Gastrocnemius medialis (tissue), 4 donors: ENCODE data around the gene OSBPL2. TPM values are rescaled to one million over a fixed set of nuclear protein-coding genes. Genes with fewer than 3 reads are reported as not detected.

Experiments
- ATAC-seq, 2 donors: fragments of 150-250 bp; one replicate each; pipeline ENCODE4 v1.9.1; 2016
- DNase-seq, 2 donors: peaks; one replicate each; pipeline ENCODE4 v3.0.0-alpha.2; 2019
- H3K27ac ChIP-seq, 4 donors: fragments of 200-600 bp; sonication (generic); 1 replicate in 1 of 4; 2 replicates in 3 of 4; pipeline ENCODE4 v1.5.1; 2016 to 2018; ENCODE audit warnings: mild to moderate bottlenecking in 2 of 4, moderate library complexity in 1 of 4
- H3K27me3 ChIP-seq, 3 donors: fragments of 200-600 bp; sonication (generic) in 2 of 3; 1 replicate in 1 of 3; 2 replicates in 2 of 3; pipeline versions ENCODE4 v1.5.1 to v1.6.0; 2016 to 2019; ENCODE audit warnings: mild to moderate bottlenecking in 1 of 3, moderate library complexity in 1 of 3
- H3K36me3 ChIP-seq, 2 donors: fragments of 200-600 bp; sonication (generic) in 1 of 2; one replicate each; pipeline ENCODE4 v1.5.1; 2017 to 2018
- H3K4me1 ChIP-seq, 2 donors: fragments of 200-600 bp; sonication (generic) in 1 of 2; one replicate each; pipeline ENCODE4 v1.5.1; 2016 to 2017; ENCODE audit warnings: mild to moderate bottlenecking in 2 of 2
- H3K4me3 ChIP-seq, 4 donors: fragments of 200-600 bp; sonication (generic) in 3 of 4; 1 replicate in 1 of 4; 2 replicates in 3 of 4; pipeline ENCODE4 v1.5.1; 2016 to 2019; ENCODE audit warnings: mild to moderate bottlenecking in 2 of 4
- H3K9me3 ChIP-seq, 3 donors: fragments of 200-600 bp; sonication (generic) in 2 of 3; 1 replicate in 1 of 3; 2 replicates in 2 of 3; pipeline ENCODE4 v1.5.1; 2016 to 2019
- POLR2A ChIP-seq, 2 donors: fragments of 450-650 bp; IDR thresholded peaks; one replicate each; pipeline ENCODE4 v1.6.1; 2017; ENCODE audit warnings: antibody characterized with exemption in 2 of 2, mild to moderate bottlenecking in 2 of 2, moderate library complexity in 2 of 2
- in situ Hi-C, 4 donors: fragments of 200-750 bp; cut with MboI; loops; one replicate each; pipeline versions ENCODE4 v1.15.0 to v1.8.0; 2017; ENCODE audit warnings: low sequenced_read_pairs in 4 of 4
- intact Hi-C: fragments of 100-400 bp; cut with DNase I; formaldehyde crosslinking; loops from one replicate; pipeline ENCODE4 v1.15.1; 2023; ENCODE audit warnings: low total_unique reads
- total RNA-seq, 4 donors: library from RNA; depleted of rRNA; stranded (reverse); fragments of >200 nt; gene quantifications; one replicate each; pipeline versions ENCODE4 v1.1.0 to v1.2.3, GENCODE V29; 2016
- TF ChIP-seq, protein P1 (sequence below), 5 experiments: fragments of 450-650 bp in 3 of 5; fragments of 200-600 bp in 2 of 5; sonication (generic) in 2 of 5; IDR thresholded peaks in 4 of 5; conservative IDR thresholded peaks in 1 of 5; 1 replicate in 4 of 5; 2 replicates in 1 of 5; pipeline ENCODE4 v1.5.1; 2016 to 2019; ENCODE audit warnings: antibody characterized with exemption in 5 of 5, mild to moderate bottlenecking in 3 of 5, moderate library complexity in 3 of 5

Gene OSBPL2
- total RNA-seq, 4 donors from 2014 or later = 15.8 to 26.4 (median 19.6) TPM

- in situ Hi-C loops (no loop called here), intact Hi-C loops (no loop called here)
- H3K9me3 ChIP-seq = no peaks in the 10 kb centered on the region
- no peak for ATAC-seq
- no peak for DNase-seq
- TF ChIP-seq POLR2A (IDR thresholded peaks at IDR 0.05) = no peak
- peaks cover 0 to 3% (median under 1%) of the 10 kb centered on the region in 3 donors for H3K27me3 ChIP-seq
- H3K36me3 ChIP-seq = peaks cover 0 to 25% of the 10 kb centered on the region in 2 donors
- peaks cover 12 to 13% of the 10 kb centered on the region in 2 donors for H3K4me1 ChIP-seq
- no peak overlapping the region for H3K27ac ChIP-seq
- no peak overlapping the region for H3K4me3 ChIP-seq
Observed at GRCh38 chr20:62205618-62206387, 32.5 kb upstream of the OSBPL2 start.

GRCh38 chr20:62206388-62206775 is 31.9 kb upstream of the OSBPL2 start:
- Histone ChIP-seq H3K4me3 (no peak overlapping the region), H3K9me3 (no peaks in the 10 kb centered on the region), H3K36me3 (peaks cover 0 to 19% of the 10 kb centered on the region in 2 donors), H3K4me1 (peaks cover 12 to 13% of the 10 kb centered on the region in 2 donors), H3K27ac (no peak overlapping the region), H3K27me3 (peaks cover 2 to 6% (median 4%) of the 10 kb centered on the region in 3 donors)
- ATAC-seq (no peak), DNase-seq (no peak)
- in situ Hi-C loops = no loop called here
- no peak for TF ChIP-seq POLR2A (IDR thresholded peaks at IDR 0.05)
- TF ChIP-seq, protein P1, sequence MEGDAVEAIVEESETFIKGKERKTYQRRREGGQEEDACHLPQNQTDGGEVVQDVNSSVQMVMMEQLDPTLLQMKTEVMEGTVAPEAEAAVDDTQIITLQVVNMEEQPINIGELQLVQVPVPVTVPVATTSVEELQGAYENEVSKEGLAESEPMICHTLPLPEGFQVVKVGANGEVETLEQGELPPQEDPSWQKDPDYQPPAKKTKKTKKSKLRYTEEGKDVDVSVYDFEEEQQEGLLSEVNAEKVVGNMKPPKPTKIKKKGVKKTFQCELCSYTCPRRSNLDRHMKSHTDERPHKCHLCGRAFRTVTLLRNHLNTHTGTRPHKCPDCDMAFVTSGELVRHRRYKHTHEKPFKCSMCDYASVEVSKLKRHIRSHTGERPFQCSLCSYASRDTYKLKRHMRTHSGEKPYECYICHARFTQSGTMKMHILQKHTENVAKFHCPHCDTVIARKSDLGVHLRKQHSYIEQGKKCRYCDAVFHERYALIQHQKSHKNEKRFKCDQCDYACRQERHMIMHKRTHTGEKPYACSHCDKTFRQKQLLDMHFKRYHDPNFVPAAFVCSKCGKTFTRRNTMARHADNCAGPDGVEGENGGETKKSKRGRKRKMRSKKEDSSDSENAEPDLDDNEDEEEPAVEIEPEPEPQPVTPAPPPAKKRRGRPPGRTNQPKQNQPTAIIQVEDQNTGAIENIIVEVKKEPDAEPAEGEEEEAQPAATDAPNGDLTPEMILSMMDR (IDR thresholded peaks at IDR 0.05 in 4 of 5, conservative IDR thresholded peaks at IDR 0.05 in 1 of 5) = no peak
- intact Hi-C loops = no loop called here

- Histone ChIP-seq H3K27me3 (peaks cover 10 to 16% (median 11%) of the 10 kb centered on the region in 3 donors), H3K4me1 (peaks cover 12 to 13% of the 10 kb centered on the region in 2 donors), H3K9me3 (no peaks in the 10 kb centered on the region), H3K36me3 (peaks cover 0 to 7% of the 10 kb centered on the region in 2 donors), H3K4me3 (no peak overlapping the region), H3K27ac (no peak overlapping the region)
- in situ Hi-C loops = no loop called here
- ATAC-seq (no peak), DNase-seq (no peak)
- no peak for TF ChIP-seq POLR2A (IDR thresholded peaks at IDR 0.05)
- TF ChIP-seq, protein P1 (IDR thresholded peaks at IDR 0.05 in 4 of 5, conservative IDR thresholded peaks at IDR 0.05 in 1 of 5) = no peak
- intact Hi-C loops = no loop called here
Observed at GRCh38 chr20:62208061-62208794, 30.1 kb upstream of the OSBPL2 start.

- intact Hi-C loops (no loop called here), in situ Hi-C loops (no loop called here)
- no peaks in the 10 kb centered on the region for H3K36me3 ChIP-seq
- peaks cover 12 to 13% of the 10 kb centered on the region in 2 donors for H3K4me1 ChIP-seq
- peaks cover 13 to 20% (median 16%) of the 10 kb centered on the region in 3 donors for H3K27me3 ChIP-seq
- DNase-seq (peak in 1 of 2 donors; percentile 71), ATAC-seq (peak; percentile 48 to 91)
- no peak overlapping the region for H3K4me3 ChIP-seq
- H3K27ac ChIP-seq = no peak overlapping the region
- no peak for TF ChIP-seq POLR2A (IDR thresholded peaks at IDR 0.05)
- TF ChIP-seq, protein P1 (IDR thresholded peaks at IDR 0.05 in 4 of 5, conservative IDR thresholded peaks at IDR 0.05 in 1 of 5) = peak in 2 of 5 experiments; percentile 17 to 43
- no peaks in the 10 kb centered on the region for H3K9me3 ChIP-seq
Observed at GRCh38 chr20:62208795-62209755, 29.2 kb upstream of the OSBPL2 start.
